ENCODE measurements around the gene ADAMTS1. TPM values are rescaled to one million over a fixed set of nuclear protein-coding genes. Genes with fewer than 3 reads are reported as not detected.

The ADAMTS1 gene
- polyA plus RNA-seq, 3 donors = 90.6 to 124 (median 110) TPM

- DNase-seq = no peak
These were observed 25.4 kb downstream of the ADAMTS1 start for GRCh38 chr21:26819740-26820324.

- no peak for DNase-seq
These were observed 26.3 kb downstream of the ADAMTS1 start for GRCh38 chr21:26818906-26819305.

DNA sequence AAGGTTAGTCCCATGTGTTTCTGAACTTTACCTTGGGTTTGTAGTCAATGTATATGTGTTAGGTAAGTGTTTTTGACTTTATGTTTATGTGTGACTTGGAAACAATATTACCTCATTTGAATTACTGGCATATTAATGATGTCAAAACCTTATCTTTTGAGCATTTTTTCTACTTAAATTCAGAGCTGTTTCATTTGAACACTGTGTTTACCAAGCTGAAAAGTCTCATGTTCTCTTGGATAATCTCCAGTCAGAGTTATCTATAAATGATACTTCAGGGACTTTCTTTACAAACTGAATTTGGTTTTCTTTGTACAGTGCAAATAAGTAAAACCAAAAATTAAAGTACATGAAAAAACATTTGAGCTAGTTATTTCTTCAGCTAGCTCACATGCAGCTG, 30.0 kb downstream of the ADAMTS1 start:
- DNase-seq = no peak

- no peak for DNase-seq
These were observed 30.8 kb downstream of the ADAMTS1 start for GRCh38 chr21:26814386-26814785.

DNA sequence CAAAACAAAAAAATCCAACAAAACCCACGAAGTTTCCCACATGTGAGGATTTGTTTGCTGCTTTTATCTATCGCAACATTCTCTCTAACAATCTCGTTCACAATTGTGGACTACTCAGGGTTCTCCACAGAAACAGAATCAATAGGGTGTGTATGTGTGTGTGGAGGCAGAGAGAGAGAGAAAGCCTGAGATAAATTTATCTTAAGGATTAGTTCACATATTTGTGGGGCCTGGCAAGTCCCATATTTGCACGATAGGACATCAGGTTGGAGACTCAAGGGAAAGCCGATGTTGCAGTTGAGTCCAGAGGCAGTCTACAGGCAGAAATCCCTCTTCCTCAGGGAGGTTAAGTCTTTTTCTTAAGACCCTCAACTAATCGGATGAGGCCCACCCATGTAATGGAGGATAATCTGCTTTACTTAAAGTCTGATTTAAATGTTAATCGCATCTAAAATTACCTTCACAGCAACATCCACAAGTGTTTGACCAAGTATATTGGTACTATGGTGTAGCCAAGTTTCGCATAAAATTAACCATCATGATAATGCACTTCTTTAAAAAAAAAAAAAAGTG, 31.7 kb downstream of the ADAMTS1 start:
- DNase-seq = no peak

DNA sequence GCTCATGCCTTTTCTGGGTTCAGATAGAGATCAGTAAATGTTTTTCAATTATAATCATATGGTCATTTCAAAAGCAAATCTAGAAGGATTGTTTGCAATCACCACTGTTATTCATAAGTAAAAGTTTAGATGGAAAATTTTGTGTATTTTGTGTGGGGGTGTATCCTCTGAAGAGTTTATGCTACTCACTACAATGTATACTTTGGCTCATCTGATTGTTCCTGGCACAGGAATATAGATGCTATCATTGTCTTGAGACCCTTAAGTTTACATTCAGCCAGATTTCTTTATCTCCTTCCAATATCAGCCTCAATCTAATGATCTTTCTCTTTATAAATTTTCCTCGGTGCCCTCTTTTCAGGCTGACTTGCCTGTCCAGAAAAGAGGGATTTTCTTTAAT, 33.0 kb downstream of the ADAMTS1 start:
- no peak for DNase-seq

DNA sequence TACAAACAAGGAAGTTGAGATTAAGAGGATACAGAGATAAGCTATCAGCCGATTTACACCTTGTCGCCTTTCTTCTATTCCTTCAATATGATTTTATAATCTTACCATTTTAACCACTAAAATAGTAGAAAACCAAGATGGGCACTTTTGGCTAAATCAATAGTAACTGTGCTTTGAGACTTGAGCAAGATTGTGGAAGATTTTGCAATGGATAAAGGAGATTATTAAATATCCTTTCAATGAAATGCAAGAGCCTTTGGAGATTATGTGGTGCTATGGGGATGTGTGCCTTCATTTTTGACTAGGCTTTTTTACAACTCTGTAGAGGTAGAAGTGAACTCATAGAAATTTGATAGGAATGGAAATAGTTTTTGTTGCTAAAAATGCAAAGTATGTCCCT, 33.7 kb downstream of the ADAMTS1 start:
- no peak for DNase-seq

DNA sequence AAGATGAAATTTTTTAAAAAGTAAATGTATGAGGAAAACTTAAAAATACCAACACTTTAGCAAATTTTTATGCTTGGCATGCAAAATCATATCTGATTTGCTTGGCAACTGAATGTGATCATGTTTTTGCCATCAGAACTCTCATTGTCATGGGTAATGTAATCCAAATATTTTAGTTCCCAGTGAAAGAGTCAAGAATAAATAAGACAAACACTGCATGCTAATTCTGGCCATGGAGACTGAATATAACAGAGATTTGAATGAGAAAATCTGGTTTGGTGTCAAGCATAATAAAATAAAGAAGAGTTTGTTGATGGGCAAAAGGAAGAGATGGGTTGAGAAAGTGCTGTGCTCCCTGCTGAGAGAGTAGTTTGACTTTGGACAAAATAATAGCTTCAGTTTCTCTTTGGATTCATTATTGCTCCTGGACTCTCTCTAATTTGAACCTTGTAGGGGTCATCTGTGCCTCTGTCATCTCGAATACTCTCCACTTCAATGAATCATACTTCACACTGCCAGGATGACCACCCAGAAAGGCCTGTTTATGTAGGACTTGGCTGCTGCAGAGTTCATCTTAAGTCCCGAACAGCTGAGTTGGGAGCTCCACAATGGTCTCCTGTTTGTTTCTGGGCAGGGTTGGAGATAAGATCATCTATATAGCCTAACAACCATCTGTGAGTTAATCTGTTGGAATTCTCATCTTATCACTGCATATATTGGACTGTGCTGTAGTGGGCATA, 34.4 kb downstream of the ADAMTS1 start:
- no peak for DNase-seq

DNA sequence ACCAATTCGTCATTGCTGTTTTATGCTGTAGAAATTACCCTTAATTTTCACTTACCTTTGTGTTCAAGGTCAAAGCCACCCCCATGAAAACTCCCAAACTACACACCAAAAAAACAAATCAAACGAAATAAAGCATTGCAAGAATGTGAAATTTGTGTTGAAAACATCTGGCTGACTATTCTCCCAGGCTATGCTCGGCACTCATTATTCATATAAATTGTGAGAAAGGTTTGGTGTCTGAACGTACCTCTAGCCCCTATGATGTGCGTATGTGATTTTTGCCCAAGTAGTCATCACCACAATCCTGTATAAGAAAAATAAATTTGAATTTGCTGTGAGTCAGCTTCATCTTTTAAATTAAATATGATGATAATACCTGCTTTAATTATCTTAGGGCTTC, 34.9 kb downstream of the ADAMTS1 start:
- no peak for DNase-seq

DNA sequence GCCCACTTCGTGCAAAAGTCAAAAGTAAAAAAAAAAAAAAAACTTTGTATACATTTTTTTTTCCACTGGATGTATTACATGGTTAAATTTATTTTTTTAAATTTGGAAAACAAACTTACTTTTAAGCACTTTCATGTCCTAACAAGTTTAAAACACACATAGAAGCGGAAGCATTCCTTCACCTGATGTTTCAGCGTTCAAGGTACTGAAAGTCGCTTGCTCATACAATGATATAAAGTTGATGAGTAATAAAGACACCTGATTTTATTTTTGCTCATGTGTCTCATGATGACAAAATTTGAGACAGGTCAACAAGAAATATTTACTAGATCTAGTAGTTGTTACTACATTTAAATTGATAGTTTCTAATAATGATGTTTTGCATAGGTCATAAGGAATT, 35.5 kb downstream of the ADAMTS1 start:
- DNase-seq = no peak

DNA sequence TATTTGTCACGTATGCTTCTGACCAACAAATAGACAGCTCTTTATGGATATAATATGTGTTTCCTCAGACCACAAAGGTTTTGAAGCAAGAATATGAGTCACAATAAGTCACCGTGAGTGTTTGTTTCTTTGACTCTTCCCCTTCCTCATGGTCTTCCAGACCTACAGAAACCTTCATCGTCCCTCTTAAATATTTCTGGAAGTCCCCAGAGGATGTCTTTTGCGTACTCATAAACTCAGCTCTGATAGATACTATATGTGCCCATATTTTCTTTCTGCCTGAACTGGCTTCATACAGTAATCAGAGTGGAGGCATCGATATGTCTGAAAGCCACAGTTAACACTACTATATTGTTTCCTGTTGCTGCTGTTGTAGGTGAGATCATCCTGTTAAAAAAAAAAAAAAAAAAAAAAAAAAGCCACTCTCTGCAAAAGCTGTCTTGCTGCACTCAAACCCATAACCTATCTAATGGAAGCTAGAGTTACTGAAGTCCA, 38.4 kb downstream of the ADAMTS1 start:
- no peak for DNase-seq

DNA sequence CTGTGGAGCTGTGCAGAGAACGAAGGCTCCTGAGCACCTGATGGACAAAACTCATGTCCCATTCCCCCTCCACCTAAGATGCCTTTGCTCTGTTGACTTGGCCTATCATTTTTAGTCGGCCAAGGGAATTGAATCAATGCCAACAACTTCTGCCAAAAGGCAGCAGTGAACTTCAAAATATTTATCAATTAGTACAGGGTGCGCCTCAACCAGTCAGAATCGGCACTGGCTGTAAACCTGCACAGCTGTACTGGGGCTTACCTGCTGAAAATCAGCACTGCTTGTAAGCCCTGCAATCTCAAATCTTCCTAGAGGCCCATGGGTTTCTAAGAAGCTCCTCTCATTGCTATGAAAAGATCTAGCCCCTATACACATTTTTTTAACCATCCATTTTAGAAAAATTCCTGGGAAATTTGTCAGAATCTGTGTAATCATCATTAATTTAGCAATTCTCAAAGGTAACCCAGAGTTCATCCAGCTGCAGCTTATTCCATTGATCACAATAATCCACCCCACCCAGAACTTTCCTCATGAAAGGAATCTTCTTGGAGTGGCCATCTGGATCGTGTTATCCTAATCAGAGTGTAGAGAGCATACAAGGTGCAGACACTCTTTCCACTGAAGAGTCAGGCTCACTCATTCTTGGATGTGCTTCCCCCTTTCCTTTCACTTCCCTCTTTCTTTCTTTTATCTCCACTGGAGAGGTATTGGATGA, 40.2 kb downstream of the ADAMTS1 start:
- no peak for DNase-seq

GRCh38 chr21:26801498-26801897, 43.7 kb downstream of the ADAMTS1 start:
- no peak for DNase-seq

DNA sequence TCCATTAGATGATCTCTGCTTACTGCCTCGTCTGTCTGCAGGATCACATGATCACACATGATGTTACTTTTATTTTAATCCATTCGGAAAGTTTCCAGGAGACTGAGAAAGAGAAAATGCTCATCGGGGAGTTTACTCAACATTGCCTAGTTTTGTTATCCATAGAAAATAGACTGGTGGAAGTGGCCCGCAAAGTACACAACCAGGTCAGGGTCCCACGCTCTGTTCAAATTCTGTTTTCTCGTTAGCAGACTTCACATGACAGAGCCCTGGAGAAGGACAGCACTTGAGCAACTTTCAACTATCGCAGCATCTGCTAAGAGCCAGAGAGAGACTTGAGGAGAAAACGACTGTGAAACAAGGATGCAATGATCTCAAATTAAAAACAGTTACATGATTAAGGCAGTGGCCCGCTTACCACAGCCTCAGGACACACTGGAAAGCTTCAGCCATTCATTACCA, 44.2 kb downstream of the ADAMTS1 start:
- DNase-seq = no peak

GRCh38 chr21:26800455-26800854, 44.8 kb downstream of the ADAMTS1 start:
- no peak for DNase-seq

DNA sequence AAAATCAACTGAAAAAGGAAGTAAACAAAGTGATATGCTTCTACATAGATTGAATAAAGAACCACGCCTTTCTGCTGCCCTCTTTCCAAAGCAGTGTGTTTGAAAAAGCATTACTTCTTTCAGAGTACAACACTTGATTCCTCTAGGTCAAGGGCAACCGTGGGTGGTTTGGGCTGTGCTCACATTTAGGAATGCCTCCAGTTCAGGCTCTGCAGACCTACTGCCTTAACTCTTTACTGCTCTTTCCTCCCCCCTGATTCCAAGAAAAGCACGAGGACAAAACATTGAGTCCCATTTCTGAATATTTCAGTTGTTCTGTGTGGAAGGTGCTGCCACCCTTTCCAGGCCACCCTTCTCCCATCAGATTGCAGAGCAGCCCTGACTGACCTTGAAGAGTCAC, 45.2 kb downstream of the ADAMTS1 start:
- DNase-seq = no peak

DNA sequence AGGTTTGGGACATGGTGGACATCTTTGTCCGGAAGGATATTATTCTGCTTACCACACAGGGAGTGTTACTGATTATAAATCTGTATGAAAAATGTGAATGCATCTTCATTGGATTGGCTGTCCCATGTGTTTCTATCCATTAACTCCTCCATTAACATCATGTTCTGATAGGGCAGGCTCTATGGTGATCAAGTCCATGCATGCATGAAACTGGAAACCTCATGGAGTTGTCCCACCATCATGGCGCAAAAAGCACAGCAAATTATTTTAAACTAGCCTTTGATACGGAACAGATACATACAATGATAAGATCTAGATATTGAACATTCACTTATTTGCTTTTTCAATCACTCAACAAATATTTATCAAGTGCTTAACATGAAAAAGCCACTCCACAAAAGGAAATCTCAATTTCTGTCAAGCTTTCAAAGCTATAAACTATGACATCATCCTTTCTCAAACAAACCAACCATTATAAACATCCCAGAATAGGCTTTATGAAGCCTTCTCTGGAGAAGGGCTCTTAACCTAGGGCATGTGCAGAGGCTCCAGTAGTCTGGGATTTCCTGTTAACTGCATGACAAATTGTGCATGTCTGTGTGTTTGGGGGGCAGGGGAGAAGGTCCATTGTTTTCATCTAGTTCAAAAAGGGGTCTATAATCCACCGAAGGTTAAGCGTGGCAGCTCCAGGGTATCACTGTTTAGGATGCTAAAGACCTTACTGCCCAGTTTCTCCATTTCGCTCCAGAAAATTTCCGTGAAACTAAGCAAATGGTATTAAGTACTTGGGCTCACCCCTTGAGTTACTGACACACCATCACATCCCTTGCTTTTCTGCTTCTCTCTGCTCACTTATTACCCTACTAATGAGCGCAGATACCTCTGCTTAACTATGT, 46.1 kb downstream of the ADAMTS1 start:
- no peak for DNase-seq

DNA sequence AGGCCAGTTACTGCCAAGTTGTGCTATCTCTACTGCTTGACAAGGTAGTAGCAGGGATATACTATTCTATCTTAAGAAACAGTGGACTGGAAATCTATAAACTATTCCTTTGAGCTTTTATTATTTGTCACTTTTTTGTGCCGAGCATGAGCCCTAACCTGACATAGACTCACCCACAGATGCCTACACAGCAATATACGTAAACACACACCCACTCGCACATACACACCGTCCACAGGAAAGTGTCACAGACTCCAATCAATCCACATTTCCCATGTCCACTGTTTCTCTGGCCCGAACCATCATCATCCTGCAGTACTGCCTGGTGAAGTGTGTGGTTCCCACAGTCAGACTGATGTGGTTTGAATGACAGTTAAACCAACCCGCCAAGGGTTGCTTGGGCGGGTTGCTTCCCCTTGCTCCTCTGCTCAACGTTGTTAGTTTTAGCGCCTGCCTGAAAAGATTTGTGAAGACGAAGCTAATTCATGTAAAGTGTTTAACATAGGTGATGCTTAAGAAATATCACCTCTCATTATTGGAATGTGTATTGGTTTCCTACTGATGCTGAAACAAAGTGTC, 47.2 kb downstream of the ADAMTS1 start:
- no peak for DNase-seq

DNA sequence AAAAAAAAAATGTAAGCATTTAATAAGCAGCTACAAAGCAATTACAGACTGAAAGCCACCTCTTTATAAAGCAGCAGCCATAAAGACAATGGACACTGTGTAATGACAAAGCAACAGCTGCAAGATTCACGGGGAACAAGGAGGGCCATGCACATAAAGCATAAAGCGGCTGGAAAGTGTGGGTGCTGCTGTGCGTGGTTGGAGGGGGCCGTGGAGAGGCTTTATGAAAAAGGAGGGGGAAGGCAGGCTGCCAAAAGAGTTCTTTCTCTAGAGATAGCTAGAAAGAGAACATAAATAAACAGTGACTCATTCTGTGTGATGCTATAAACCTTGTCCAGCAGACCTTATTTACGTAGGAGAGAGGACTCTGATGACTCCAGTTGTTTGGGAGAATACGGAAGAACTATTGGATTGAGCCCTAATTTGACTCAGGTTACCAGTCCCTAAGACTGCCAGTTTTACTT, 49.3 kb downstream of the ADAMTS1 start:
- peak; percentile 55 for DNase-seq

DNA sequence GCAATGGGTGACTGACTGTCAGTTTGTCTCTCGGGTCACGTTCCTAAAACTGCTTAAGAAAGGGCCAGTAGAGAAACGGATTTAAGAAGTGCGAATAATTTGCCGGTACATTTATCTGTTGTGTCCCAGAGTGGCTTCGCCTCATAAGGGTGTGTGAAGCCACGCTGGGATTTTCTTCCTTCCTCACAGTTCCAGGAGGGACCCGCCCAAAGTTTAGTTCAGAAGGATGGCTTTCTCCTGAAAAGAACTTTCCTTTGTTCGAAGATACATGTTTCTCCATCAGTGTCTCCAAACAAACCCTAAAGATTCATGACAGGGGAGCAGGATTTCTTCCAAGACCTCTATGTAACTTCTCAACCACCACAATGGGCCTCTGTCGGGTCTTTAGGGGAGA, 49.8 kb downstream of the ADAMTS1 start:
- no peak for DNase-seq
